ENCODE measurements around the gene PRDM15.

PRDM15 gene

GRCh38 chr21:41778930-41779600 lies 100.1 kb downstream of the PRDM15 start:
- no peak for DNase-seq (ENCODE audit: low read depth)

GRCh38 chr21:41777951-41778815 lies 101.0 kb downstream of the PRDM15 start:
- DNase-seq (ENCODE audit: low read depth) = no peak

GRCh38 chr21:41776778-41777177 lies 102.4 kb downstream of the PRDM15 start:
- no peak for DNase-seq (ENCODE audit: low read depth)

GRCh38 chr21:41775149-41775472 lies 104.0 kb downstream of the PRDM15 start:
- DNase-seq (ENCODE audit: low read depth) = no peak

- DNase-seq (ENCODE audit: low read depth) = no peak
Observed at GRCh38 chr21:41774467-41775148, 104.5 kb downstream of the PRDM15 start.

- DNase-seq (ENCODE audit: low read depth) = no peak
Observed at GRCh38 chr21:41772351-41773080, 106.6 kb downstream of the PRDM15 start.

- DNase-seq (ENCODE audit: low read depth) = no peak
Observed at GRCh38 chr21:41771625-41771945, 107.6 kb downstream of the PRDM15 start.

GRCh38 chr21:41770901-41771624 lies 108.1 kb downstream of the PRDM15 start:
- DNase-seq (ENCODE audit: low read depth) = no peak

- no peak for DNase-seq (ENCODE audit: low read depth)
Observed at GRCh38 chr21:41769933-41770332, 109.2 kb downstream of the PRDM15 start.

GRCh38 chr21:41769521-41769920 lies 109.6 kb downstream of the PRDM15 start:
- DNase-seq (ENCODE audit: low read depth) = no peak

- no peak for DNase-seq (ENCODE audit: low read depth)
Observed at GRCh38 chr21:41769111-41769510, 110.0 kb downstream of the PRDM15 start.

- DNase-seq (ENCODE audit: low read depth) = no peak
Observed at GRCh38 chr21:41768437-41769042, 110.6 kb downstream of the PRDM15 start.

GRCh38 chr21:41767606-41768436 lies 111.3 kb downstream of the PRDM15 start:
- no peak for DNase-seq (ENCODE audit: low read depth)

- peak; percentile 21 for DNase-seq (ENCODE audit: low read depth)
Observed at GRCh38 chr21:41766883-41767605, 112.1 kb downstream of the PRDM15 start, which contains the start of gene RIPK4. Gene RIPK4, minus strand, starts transcription at chr21:41767052. Its CDS starts 11 bp downstream, at chr21:41767041.

GRCh38 chr21:41765973-41766882 lies 112.9 kb downstream of the PRDM15 start:
- DNase-seq (ENCODE audit: low read depth) = no peak

- no peak for DNase-seq (ENCODE audit: low read depth)
Observed at GRCh38 chr21:41765420-41765821, 113.7 kb downstream of the PRDM15 start.

- DNase-seq (ENCODE audit: low read depth) = no peak
Observed at GRCh38 chr21:41764558-41765419, 114.4 kb downstream of the PRDM15 start.

- no peak for DNase-seq (ENCODE audit: low read depth)
Observed at GRCh38 chr21:41763996-41764395, 115.1 kb downstream of the PRDM15 start.
